SK-MEL-5 (cell line): Measurements from ENCODE around the gene TIAM1. TPM values are rescaled to one million over a fixed set of nuclear protein-coding genes. Genes with fewer than 3 reads are reported as not detected.

Experiments used
- DNase-seq: peaks from one replicate; pipeline ENCODE4 v3.0.0-alpha.2; 2016; ENCODE audit warnings: low read depth, low spot score
- in situ Hi-C: cut with HindIII; loops from 2 replicates; pipeline ENCODE4 v1.10.0; 2016; ENCODE audit warnings: low sequenced_read_pairs, high pct_unique_total_duplicates, low pct_unique_long_range_greater_than_20kb
- total RNA-seq: library from RNA; depleted of rRNA; stranded (reverse); fragments of >200 nt; shearing (Covaris generic); gene quantifications from 2 replicates; pipeline ENCODE4 v1.2.3, GENCODE V29; 2014

TIAM1 gene
- total RNA-seq, 1 experiment from 2014 or later: 4.3 TPM

- in situ Hi-C loops: no loop called here
- DNase-seq: no peak
Measured at GRCh38 chr21:31211836-31212235, 132.2 kb downstream of the TIAM1 start.

- no peak for DNase-seq
- in situ Hi-C loops: no loop called here
Measured at GRCh38 chr21:31205412-31205811, 138.6 kb downstream of the TIAM1 start.

GRCh38 chr21:31204801-31205200 lies 139.3 kb downstream of the TIAM1 start:
- in situ Hi-C loops: no loop called here
- DNase-seq: no peak

GRCh38 chr21:31203431-31204054 lies 140.5 kb downstream of the TIAM1 start:
- no peak for DNase-seq
- in situ Hi-C loops: no loop called here

- in situ Hi-C loops: no loop called here
Measured at GRCh38 chr21:31201548-31201947, 142.5 kb downstream of the TIAM1 start.

GRCh38 chr21:31201144-31201543 lies 142.9 kb downstream of the TIAM1 start:
- in situ Hi-C loops: no loop called here
- no peak for DNase-seq

More at GRCh38 chr21:31201548-31201947, 142.5 kb downstream of the TIAM1 start:
- no peak for DNase-seq

DNA sequence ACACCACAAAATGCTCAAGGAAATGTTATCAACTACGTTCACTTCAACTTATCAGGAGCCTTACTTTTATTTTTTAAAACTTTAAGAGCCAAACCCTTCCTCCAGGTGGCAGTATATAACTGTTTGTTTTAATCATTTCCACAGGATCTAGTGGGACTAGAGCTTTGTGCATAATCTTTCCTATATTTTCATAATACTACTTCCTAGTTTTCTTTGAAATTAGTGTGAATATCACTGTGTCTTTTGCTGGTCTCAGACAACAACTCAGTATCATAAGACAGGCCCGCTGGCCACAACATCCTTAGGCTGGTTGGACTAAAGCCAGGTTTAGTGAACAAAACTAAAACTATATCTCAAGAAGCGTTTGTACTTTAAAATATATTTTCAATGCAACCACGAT lies 145.5 kb downstream of the TIAM1 start:
- in situ Hi-C loops: no loop called here
- DNase-seq: peak; percentile 81

DNA sequence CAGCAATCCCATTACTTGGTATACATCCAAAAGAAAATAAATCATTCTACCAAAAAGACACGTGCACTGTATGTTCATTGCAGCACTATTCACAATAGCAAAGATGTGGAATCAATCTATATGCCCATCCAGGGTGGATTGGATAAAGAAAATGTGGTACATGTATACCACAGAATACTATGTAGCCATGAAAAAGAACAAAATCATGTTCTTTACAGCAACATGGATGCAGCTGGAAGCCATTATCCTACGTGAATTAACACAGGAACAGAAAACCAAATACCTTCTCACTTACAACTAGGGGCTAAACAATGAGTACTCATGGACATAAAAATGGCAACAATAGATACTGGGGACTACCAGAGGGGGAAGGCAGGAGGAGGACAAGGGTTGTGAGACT lies 147.3 kb downstream of the TIAM1 start:
- DNase-seq: no peak
- in situ Hi-C loops: no loop called here

DNA sequence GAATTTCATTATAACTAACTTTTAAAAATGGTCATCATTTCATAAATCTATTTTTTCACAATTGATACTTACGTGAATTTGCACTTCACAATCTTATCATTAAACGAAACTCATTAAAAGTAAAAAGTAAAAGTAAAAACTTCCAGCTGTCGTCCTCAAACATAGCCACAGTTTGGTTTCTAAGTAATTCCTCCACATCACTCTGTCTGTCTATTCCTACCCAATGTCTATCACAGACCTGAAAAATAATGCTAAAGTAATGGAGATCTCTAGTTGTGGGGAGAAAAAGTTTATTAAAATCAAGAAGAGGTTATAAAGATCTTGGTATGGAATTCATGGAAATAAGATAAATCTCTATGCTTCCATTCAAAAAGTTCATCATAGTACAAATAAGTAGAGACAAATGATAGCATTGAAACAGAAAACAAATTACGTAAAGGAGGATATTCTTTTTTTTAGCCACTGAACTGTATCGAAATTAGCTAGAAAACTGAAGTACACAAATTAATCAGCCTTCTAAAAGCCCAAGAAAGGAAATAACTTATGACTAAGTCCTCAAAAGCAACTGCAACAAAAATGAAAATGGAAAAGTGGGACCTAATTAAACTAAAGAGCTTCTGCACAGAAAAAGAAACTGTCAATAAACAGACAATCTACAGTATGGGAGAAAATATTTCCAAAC lies 148.6 kb downstream of the TIAM1 start:
- in situ Hi-C loops: no loop called here
- no peak for DNase-seq

GRCh38 chr21:31194510-31195293 lies 149.4 kb downstream of the TIAM1 start:
- in situ Hi-C loops: no loop called here
- DNase-seq: no peak

GRCh38 chr21:31193761-31194160 lies 150.3 kb downstream of the TIAM1 start:
- in situ Hi-C loops: no loop called here
- no peak for DNase-seq

GRCh38 chr21:31191553-31191952 lies 152.5 kb downstream of the TIAM1 start:
- in situ Hi-C loops: no loop called here
- no peak for DNase-seq

DNA sequence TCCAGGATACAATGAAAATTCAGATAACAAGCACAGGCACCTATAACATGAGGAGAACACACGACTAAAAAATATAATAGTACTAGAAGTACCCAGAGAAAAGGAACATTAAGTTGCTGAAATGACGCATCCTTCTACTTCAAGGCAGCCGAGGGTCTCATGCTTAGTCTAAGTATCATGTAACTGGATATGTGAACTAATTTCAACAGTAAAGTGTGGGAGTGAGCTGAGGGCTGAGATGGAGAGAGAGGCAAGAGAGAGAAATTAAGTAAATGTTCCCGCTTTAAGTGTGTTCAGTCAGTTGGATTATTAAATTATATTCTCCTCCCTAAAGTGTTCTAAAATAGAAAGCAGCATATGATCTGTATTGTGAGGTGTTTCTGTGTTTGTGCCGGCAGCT lies 153.5 kb downstream of the TIAM1 start:
- DNase-seq: no peak
- in situ Hi-C loops: no loop called here

DNA sequence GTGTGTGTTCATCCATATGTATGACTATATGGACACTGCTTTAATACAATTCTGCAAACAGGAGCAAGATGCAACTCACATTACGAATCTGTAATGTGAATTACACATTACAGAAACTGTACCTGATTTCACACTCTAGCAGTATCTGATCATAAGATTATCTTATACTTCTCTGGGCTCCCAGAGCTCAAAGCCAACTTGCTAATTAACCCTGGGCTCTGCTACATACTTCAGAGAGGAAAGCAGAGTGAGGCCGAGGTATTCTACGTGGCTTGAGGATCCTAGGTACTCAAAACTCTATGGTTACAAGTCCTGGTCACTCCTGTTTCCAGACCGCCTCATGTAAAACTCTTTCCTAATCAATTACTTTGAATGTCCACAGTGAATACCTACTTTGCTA lies 156.6 kb downstream of the TIAM1 start:
- in situ Hi-C loops: no loop called here
- DNase-seq: no peak

- in situ Hi-C loops: no loop called here
Measured at GRCh38 chr21:31186916-31187315, 157.1 kb downstream of the TIAM1 start.

GRCh38 chr21:31185663-31186062 lies 158.4 kb downstream of the TIAM1 start:
- peak; percentile 13 for DNase-seq
- in situ Hi-C loops: no loop called here

More at GRCh38 chr21:31186916-31187315, 157.1 kb downstream of the TIAM1 start:
- DNase-seq: no peak

GRCh38 chr21:31184876-31185275 lies 159.2 kb downstream of the TIAM1 start:
- DNase-seq: no peak
- in situ Hi-C loops: no loop called here

- no peak for DNase-seq
- in situ Hi-C loops: no loop called here
Measured at GRCh38 chr21:31184459-31184858, 159.6 kb downstream of the TIAM1 start.
